K562 (cell line): ENCODE data around the gene SET. TPM values are rescaled to one million over a fixed set of nuclear protein-coding genes. Genes with fewer than 3 reads are reported as not detected.
A peak's percentile ranks its signal among the peaks of the same experiment; 100 is the strongest.

Source experiments
- ATF3 ChIP-seq, 2 experiments: fragments of 450-650 bp in 1 of 2; sonication (generic) in 1 of 2; formaldehyde crosslinking in 1 of 2; IDR thresholded peaks in 1 of 2; conservative IDR thresholded peaks in 1 of 2; 2 replicates each; pipeline versions ENCODE4 v1.6.1 to v1.8.1; 2016 to 2023; ENCODE audit warnings: mild to moderate bottlenecking in 2 of 2, moderate library complexity in 2 of 2, inconsistent platforms in 1 of 2, missing genetic modification reagents in 1 of 2
- DPF2 ChIP-seq: fragments of 450-650 bp; IDR thresholded peaks from 2 replicates; pipeline ENCODE4 v1.6.1; 2016
- EHMT2 ChIP-seq: fragments of 450-650 bp; IDR thresholded peaks from 2 replicates; pipeline ENCODE4 v1.6.1; 2018; ENCODE audit warnings: antibody characterized with exemption
- FOS ChIP-seq: IDR thresholded peaks from 3 replicates; pipeline ENCODE4 v1.6.1; 2011; ENCODE audit not compliant: insufficient read length; ENCODE audit errors: extremely low read depth
- HDAC2 ChIP-seq: fragments of 450-650 bp; IDR thresholded peaks from 2 replicates; pipeline ENCODE4 v1.6.1; 2016; ENCODE audit warnings: mild to moderate bottlenecking
- MTA3 ChIP-seq: fragments of 450-650 bp; formaldehyde crosslinking; IDR thresholded peaks from 2 replicates; pipeline ENCODE4 v1.6.1; 2017; ENCODE audit warnings: mild to moderate bottlenecking, borderline replicate concordance
- NR2C1 ChIP-seq, 2 experiments: fragments of 450-650 bp; IDR thresholded peaks; 2 replicates each; pipeline ENCODE4 v1.6.1; 2017; ENCODE audit warnings: mild to moderate bottlenecking in 2 of 2, antibody characterized with exemption in 1 of 2, inconsistent platforms in 1 of 2, missing compliant biosample characterization in 1 of 2, missing genetic modification characterization in 1 of 2
- NRF1 ChIP-seq, 2 experiments: fragments of 450-650 bp; IDR thresholded peaks in 1 of 2; conservative IDR thresholded peaks in 1 of 2; 2 replicates each; pipeline ENCODE4 v1.6.1; 2014; ENCODE audit warnings: mild to moderate bottlenecking in 2 of 2
- SMARCC2 ChIP-seq: fragments of 450-650 bp; IDR thresholded peaks from 2 replicates; pipeline ENCODE4 v1.6.1; 2017; ENCODE audit warnings: antibody characterized with exemption, moderate library complexity, mild to moderate bottlenecking, low read depth
- ZNF12 ChIP-seq: sonication (generic); formaldehyde crosslinking; IDR thresholded peaks from 2 replicates; pipeline ENCODE4 v1.4.0; 2020; ENCODE audit warnings: mild to moderate bottlenecking, missing genetic modification reagents
- ZNF589 ChIP-seq: fragments of 200-800 bp; sonication (Bioruptor generic); IDR thresholded peaks from 2 replicates; pipeline ENCODE4 v1.6.1; 2016; ENCODE audit warnings: low read depth, missing genetic modification characterization, missing compliant biosample characterization
- polyA plus RNA-seq, 8 experiments: library from polyadenylated mRNA; depleted of rRNA in 4 of 8; stranded (reverse) in 5 of 8; unstranded in 3 of 8; fragments of >200 nt; fragmentation: Nextera tagmentation in 2 of 8; fragmentation: Illumina TruSeq in 1 of 8; extraction: Ambion mirVana in 2 of 8; extraction: Trizol in 1 of 8; gene quantifications; 2 replicates each; pipeline versions ENCODE4 v1.2.1 to v1.2.3, GENCODE V29; 2011 to 2014; ENCODE audit warnings: inconsistent platforms in 1 of 8, missing spikeins in 1 of 8
- total RNA-seq, 7 experiments: library from RNA; depleted of rRNA in 6 of 7; stranded (reverse); fragments of >200 nt in 6 of 7; fragmentation: Illumina TruSeq in 2 of 7; extraction: Trizol in 2 of 7; gene quantifications; 2 replicates each; pipeline versions ENCODE4 v1.2.1 to v1.2.3, GENCODE V29; 2011 to 2021; ENCODE audit warnings: low replicate concordance in 1 of 7

The SET gene
- total and polyA plus RNA-seq, 9 of the 15 experiments (the other 6 are each of a cell fraction or from before 2014, with no cell fraction given) = 404 to 1,447 (median 907) TPM

- TF ChIP-seq ATF3 (IDR thresholded peaks at IDR 0.05) (peak; percentile 98), ATF3 (CRISPR knock-in tag; conservative IDR thresholded peaks at IDR 0.05) (peak; percentile 93), ZNF12 (CRISPR knock-in tag) (0 out of 2 replicates have a peak, but pooled peaks have one; percentile 22), MTA3 (peak; percentile 69; the same call in 1 of the 2 replicates), EHMT2 (peak; percentile 69; the same call in 1 of the 2 replicates), DPF2 (peak; percentile 99), SMARCC2 (peak; percentile 91), NR2C1 (IDR thresholded peaks at IDR 0.05) (peak; percentile 63; the same call in 1 of the 2 replicates), NR2C1 (tag; IDR thresholded peaks at IDR 0.05) (peak; percentile 74; the same call in 1 of the 2 replicates), NRF1 (conservative IDR thresholded peaks at IDR 0.05 in 1 of 2, IDR thresholded peaks at IDR 0.05 in 1 of 2) (peak in 1 of 2 experiments; percentile 16; a peak in 2 of 4 replicates), FOS (peak; percentile 16), HDAC2 (peak; percentile 93), ZNF589 (peak; percentile 63; the same call in 1 of the 2 replicates)
Measured at GRCh38 chr9:128666481-128666941, 22.5 kb upstream of the SET start (continued).
